SK-N-MC (cell line): ENCODE results near the gene TNFSF9.

Experiments
- EZH2 ChIP-seq: fragments of 200-600 bp; sonication (generic); IDR thresholded peaks from one replicate; pipeline ENCODE4 v1.6.1; 2017; ENCODE audit warnings: antibody characterized with exemption
- POLR2AphosphoS5 ChIP-seq: IDR thresholded peaks from 2 replicates; pipeline ENCODE4 v1.6.1; 2012; ENCODE audit warnings: mild to moderate bottlenecking, low read depth, low read length, borderline replicate concordance

GRCh38 chr19:6531956-6532243 is 1.1 kb downstream of the TNFSF9 start:
- no peak for TF ChIP-seq EZH2
- no peak for TF ChIP-seq POLR2AphosphoS5
